Measurements from ENCODE around the gene STIM1.

DNA sequence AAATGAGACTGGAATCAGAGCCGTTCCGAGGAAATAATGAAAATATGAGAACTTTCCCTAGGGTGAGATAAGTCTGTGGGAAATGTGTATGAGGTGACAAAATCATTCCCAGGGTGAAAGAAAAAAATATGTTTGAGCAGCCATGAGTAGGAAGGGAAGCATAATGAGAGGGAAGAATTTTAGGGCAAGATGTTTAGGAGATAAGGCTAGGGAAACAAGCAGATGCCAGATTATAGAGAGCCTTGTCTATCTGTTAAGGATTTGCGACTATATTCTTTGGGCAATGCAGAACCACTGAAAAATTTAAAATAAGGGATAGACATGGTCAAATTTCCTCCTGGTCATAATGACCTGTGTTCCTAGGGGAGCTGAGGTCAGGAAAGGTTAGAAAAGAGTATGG, 54.4 kb downstream of the STIM1 start:
- TF ChIP-seq CTCF (IDR thresholded peaks at IDR 0.05) (no peak), SIN3A (IDR thresholded peaks at IDR 0.05; ENCODE audit: borderline replicate concordance, insufficient read depth, low read depth, low read length) (no peak)

Data from Panc1 (cell line).